Astrocyte of the spinal cord (primary cell): Measurements from ENCODE around the gene FUCA1.
A peak's percentile ranks its signal among the peaks of the same experiment; 100 is the strongest.

Experiments
- DNase-seq: peaks from one replicate; pipeline ENCODE4 v3.0.0; 2011; ENCODE audit warnings: low read depth, low spot score
- H3K4me3 ChIP-seq: 2 replicates; pipeline ENCODE4 v1.5.1; 2011; ENCODE audit warnings: low read depth, mild to moderate bottlenecking, low read length, moderate library complexity
- CTCF ChIP-seq: IDR thresholded peaks from 2 replicates; pipeline ENCODE4 v1.5.1; 2012; ENCODE audit warnings: low read depth, mild to moderate bottlenecking, low read length, inconsistent platforms
- in situ Hi-C: cut with HindIII; loops from 2 replicates; pipeline ENCODE4 v1.10.0; 2017; ENCODE audit warnings: low sequenced_read_pairs

Gene FUCA1

GRCh38 chr1:23799570-23800399, 68.3 kb downstream of the FUCA1 start:
- in situ Hi-C loops, result no loop called here

DNA sequence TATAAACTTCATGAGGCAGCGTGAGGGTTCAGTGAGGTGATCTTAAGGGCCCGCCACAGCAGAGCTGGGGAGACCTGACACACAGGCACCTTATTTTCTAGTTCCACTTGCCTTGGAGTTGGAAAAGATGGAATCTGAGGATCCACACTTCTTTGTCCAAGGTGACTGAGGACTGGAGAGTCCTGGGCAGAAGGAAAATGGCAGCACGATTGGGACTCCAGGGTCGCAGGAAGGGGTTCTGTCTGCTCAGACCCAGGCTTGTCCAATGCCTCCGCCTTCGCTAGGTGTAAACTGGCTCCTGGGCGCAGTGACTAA, 68.9 kb downstream of the FUCA1 start:
- in situ Hi-C loops, result no loop called here
- no peak for DNase-seq
- peak overlapping the region; percentile 81 for H3K4me3 ChIP-seq
- TF ChIP-seq CTCF, result no peak

More at GRCh38 chr1:23799570-23800399, 68.3 kb downstream of the FUCA1 start:
- H3K4me3 ChIP-seq, result peak overlapping the region; percentile 81
- no peak for TF ChIP-seq CTCF
- DNase-seq, result peak; percentile 64

DNA sequence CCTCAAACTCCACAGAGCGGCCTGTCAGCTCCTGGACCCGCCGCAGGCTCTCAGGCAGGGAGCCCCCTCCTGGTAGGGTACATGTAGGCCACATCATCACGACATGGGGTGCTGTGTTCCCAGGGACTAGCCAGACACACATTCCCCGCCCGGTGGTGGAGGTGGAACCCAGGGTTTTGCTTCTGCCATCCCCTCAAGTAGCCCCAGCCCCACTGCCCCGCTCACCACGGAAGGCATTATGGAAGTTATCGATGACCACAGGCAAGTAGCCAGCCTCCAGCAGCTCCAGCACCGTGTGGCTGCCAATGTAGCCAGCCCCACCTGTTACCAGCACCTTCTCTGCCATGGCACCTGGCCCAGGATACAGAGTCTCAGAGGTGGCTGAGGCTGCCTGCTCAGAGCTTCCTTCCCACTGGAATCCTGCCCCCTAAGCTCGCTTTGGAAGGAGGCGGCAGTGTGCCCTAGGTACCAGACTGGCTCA, 69.4 kb downstream of the FUCA1 start:
- in situ Hi-C loops, result no loop called here
- TF ChIP-seq CTCF, result peak; percentile 4
- no peak for DNase-seq
- no peak overlapping the region for H3K4me3 ChIP-seq

GRCh38 chr1:23797478-23798448, 70.3 kb downstream of the FUCA1 start:
- no peak for DNase-seq
- no peak for TF ChIP-seq CTCF
- in situ Hi-C loops, result no loop called here
- no peak overlapping the region for H3K4me3 ChIP-seq

DNA sequence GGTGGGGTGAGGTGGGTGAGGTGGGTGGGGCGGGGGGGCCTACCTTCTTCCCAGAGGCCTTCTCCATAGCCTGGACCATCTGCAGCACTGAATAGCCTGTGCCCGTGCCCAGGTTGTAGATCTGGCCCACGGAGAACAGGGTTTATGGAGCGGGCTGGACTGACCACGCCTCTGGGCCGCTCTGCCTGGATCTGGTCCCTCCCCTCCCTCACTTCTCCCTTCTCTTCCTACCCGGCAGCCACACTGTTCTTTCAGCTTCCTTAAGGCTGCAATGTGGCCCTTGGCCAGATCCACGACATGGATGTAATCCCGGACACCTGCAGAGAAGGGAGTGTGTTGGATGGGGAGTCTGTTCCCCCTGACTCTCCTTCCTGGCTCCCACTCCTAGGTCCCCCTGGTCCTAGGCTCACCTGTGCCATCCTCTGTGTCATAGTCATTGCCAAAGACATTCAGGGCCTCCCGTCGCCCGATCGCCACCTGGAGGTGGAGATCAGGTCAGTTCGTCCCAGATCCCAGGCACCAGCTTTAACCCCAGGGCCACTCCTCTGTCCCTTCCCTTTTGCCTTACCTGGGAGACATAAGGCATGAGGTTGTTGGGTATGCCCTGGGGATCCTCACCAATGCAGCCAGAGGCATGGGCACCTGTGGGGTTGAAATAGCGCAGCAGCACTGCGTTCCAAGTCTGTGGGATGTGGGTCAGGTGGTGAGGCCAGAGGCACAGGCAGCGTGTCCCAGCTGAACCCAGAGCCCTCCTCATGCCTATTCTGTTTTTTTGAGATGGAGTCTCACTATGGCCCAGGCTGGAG, 71.4 kb downstream of the FUCA1 start:
- no peak overlapping the region for H3K4me3 ChIP-seq
- DNase-seq, result no peak
- peak; percentile 5 for TF ChIP-seq CTCF
- in situ Hi-C loops, result no loop called here
